H1 (cell line): ENCODE results near the gene COMT. TPM values are rescaled to one million over a fixed set of nuclear protein-coding genes. Genes with fewer than 3 reads are reported as not detected.

Experiments used
- CTCF ChIA-PET: fragments of 300-600 bp; sonication (Branson Sonifier 250); formaldehyde crosslinking; loops from one replicate; lab custom pipeline; 2021; ENCODE audit not compliant: partially characterized antibody; lab: Charles Lee
- POLR2A ChIA-PET: fragments of 300-600 bp; sonication (Branson Sonifier 250); formaldehyde crosslinking; loops from one replicate; lab custom pipeline; 2021; ENCODE audit warnings: inconsistent platforms; ENCODE audit not compliant: partially characterized antibody; lab: Charles Lee
- DNase-seq, 2 experiments: peaks; one replicate each; pipeline versions ENCODE4 v3.0.0 to v3.0.0-alpha.2; 2010 to 2022; ENCODE audit warnings: low spot score in 2 of 2, low read depth in 1 of 2, mixed read lengths in 1 of 2
- FAIRE-seq: peaks from 2 replicates; lab custom pipeline; 2011; peaks lifted over from hg19 to GRCh38; lab: Jason Lieb, UNC
- H2AFZ ChIP-seq: 2 replicates; pipeline ENCODE4 v1.8.1; 2012; ENCODE audit warnings: low read length, inconsistent platforms
- H2AK5ac ChIP-seq: 2 replicates; pipeline ENCODE4 v1.6.1; 2013; ENCODE audit warnings: low read depth, low read length
- H2BK120ac ChIP-seq: replicated peaks from 2 replicates; pipeline ENCODE3; 2013; ENCODE audit warnings: low read depth, low read length, inconsistent platforms
- H2BK12ac ChIP-seq: 2 replicates; pipeline ENCODE4 v1.6.1; 2013; ENCODE audit warnings: low read depth, low read length
- H2BK15ac ChIP-seq: 2 replicates; pipeline ENCODE4 v1.6.1; 2013; ENCODE audit warnings: low read length
- H2BK20ac ChIP-seq: 2 replicates; pipeline ENCODE4 v1.6.1; 2013; ENCODE audit warnings: low read length
- H2BK5ac ChIP-seq: 2 replicates; pipeline ENCODE4 v1.6.1; 2013; ENCODE audit warnings: low read depth, low read length
- H3K14ac ChIP-seq: 2 replicates; pipeline ENCODE4 v1.6.1; 2013; ENCODE audit warnings: inconsistent platforms; ENCODE audit not compliant: insufficient read length
- H3K18ac ChIP-seq: 2 replicates; pipeline ENCODE4 v1.6.1; 2013; ENCODE audit warnings: low read length; ENCODE audit errors: extremely low read depth
- H3K23ac ChIP-seq: 2 replicates; pipeline ENCODE4 v1.6.1; 2013; ENCODE audit warnings: inconsistent platforms; ENCODE audit not compliant: insufficient read length
- H3K23me2 ChIP-seq: 2 replicates; pipeline ENCODE4 v1.6.1; 2013; ENCODE audit warnings: low read depth, low read length
- H3K27ac ChIP-seq: 2 replicates; pipeline ENCODE4 v1.6.1; 2011; ENCODE audit warnings: low read depth, low read length, inconsistent platforms
- H3K27me3 ChIP-seq, 4 experiments: replicated peaks in 1 of 4; 1 replicate in 1 of 4; 2 replicates in 3 of 4; pipeline versions ENCODE4 v1.6.1 to v1.8.1; 2011 to 2013; ENCODE audit warnings: low read length in 3 of 4, mild to moderate bottlenecking in 3 of 4, inconsistent platforms in 2 of 4, mixed read lengths in 2 of 4, moderate library complexity in 1 of 4; ENCODE audit not compliant: control insufficient read depth in 3 of 4, insufficient read depth in 3 of 4; ENCODE audit errors: extremely low read depth in 1 of 4
- H3K36me3 ChIP-seq, 4 experiments: 2 replicates each; pipeline versions ENCODE4 v1.6.1 to v1.8.1; 2011 to 2013; ENCODE audit warnings: mild to moderate bottlenecking in 4 of 4, low read length in 3 of 4, moderate library complexity in 2 of 4, control low read depth in 1 of 4, inconsistent platforms in 1 of 4; ENCODE audit not compliant: insufficient read depth in 4 of 4, control insufficient read depth in 2 of 4
- H3K4ac ChIP-seq: replicated peaks from 2 replicates; pipeline ENCODE3; 2013; ENCODE audit warnings: low read length, low read depth, mixed read lengths, inconsistent platforms; ENCODE audit not compliant: insufficient read length
- H3K4me1 ChIP-seq, 4 experiments: replicated peaks in 1 of 4; 1 replicate in 1 of 4; 2 replicates in 3 of 4; pipeline versions ENCODE4 v1.6.1 to v1.8.1; 2011 to 2013; ENCODE audit warnings: low read length in 3 of 4, inconsistent platforms in 2 of 4, mixed read lengths in 1 of 4; ENCODE audit not compliant: insufficient read depth in 4 of 4, control insufficient read depth in 3 of 4
- H3K4me2 ChIP-seq, 2 experiments: 2 replicates each; pipeline versions ENCODE4 v1.6.1 to v1.8.1; 2011 to 2013; ENCODE audit warnings: low read depth in 2 of 2, low read length in 2 of 2, control low read depth in 1 of 2, inconsistent platforms in 1 of 2, mild to moderate bottlenecking in 1 of 2; ENCODE audit not compliant: insufficient read depth in 1 of 2
- H3K4me3 ChIP-seq, 4 experiments: fragments of 200-600, 300-600 bp in 1 of 4; sonication (generic), shearing (Covaris generic), sonication (Bioruptor Twin) in 1 of 4; 2 replicates each; pipeline versions ENCODE4 v1.5.1 to v1.8.1; 2011 to 2016; ENCODE audit warnings: low read length in 4 of 4, low read depth in 3 of 4, control low read depth in 2 of 4, inconsistent platforms in 2 of 4, mild to moderate bottlenecking in 2 of 4, mixed read lengths in 1 of 4, moderate library complexity in 1 of 4; ENCODE audit not compliant: insufficient read depth in 2 of 4; ENCODE audit errors: extremely low read depth in 1 of 4
- H3K56ac ChIP-seq: replicated peaks from 2 replicates; pipeline ENCODE3; 2013; ENCODE audit warnings: low read depth, mild to moderate bottlenecking, mixed read lengths, low read length, inconsistent platforms; ENCODE audit not compliant: insufficient read length
- H3K79me1 ChIP-seq: 2 replicates; pipeline ENCODE4 v1.6.1; 2013; ENCODE audit warnings: low read depth, low read length, control low read depth
- H3K79me2 ChIP-seq, 2 experiments: 2 replicates each; pipeline versions ENCODE4 v1.6.1 to v1.8.1; 2012 to 2013; ENCODE audit warnings: low read length in 2 of 2, mild to moderate bottlenecking in 2 of 2, inconsistent platforms in 1 of 2; ENCODE audit not compliant: insufficient read depth in 2 of 2, control insufficient read depth in 1 of 2
- H3K9ac ChIP-seq, 4 experiments: replicated peaks in 1 of 4; 1 replicate in 1 of 4; 2 replicates in 3 of 4; pipeline versions ENCODE4 v1.6.1 to v1.8.1; 2011 to 2013; ENCODE audit warnings: low read depth in 3 of 4, low read length in 3 of 4, control low read depth in 2 of 4, mild to moderate bottlenecking in 2 of 4, moderate library complexity in 2 of 4, inconsistent platforms in 1 of 4; ENCODE audit errors: extremely low read depth in 1 of 4
- H3K9me3 ChIP-seq, 2 experiments: 2 replicates each; pipeline versions ENCODE4 v1.6.1 to v1.8.1; 2012 to 2013; ENCODE audit warnings: mild to moderate bottlenecking in 2 of 2, moderate library complexity in 2 of 2, control low read depth in 1 of 2, inconsistent platforms in 1 of 2, low read depth in 1 of 2, low read length in 1 of 2, mixed read lengths in 1 of 2; ENCODE audit not compliant: insufficient read depth in 2 of 2
- H4K20me1 ChIP-seq, 2 experiments: replicated peaks in 1 of 2; 2 replicates each; pipeline versions ENCODE3 to v1.8.1; 2011 to 2013; ENCODE audit warnings: inconsistent platforms in 2 of 2, low read length in 2 of 2, mild to moderate bottlenecking in 1 of 2; ENCODE audit not compliant: insufficient read depth in 2 of 2, control insufficient read depth in 1 of 2
- H4K5ac ChIP-seq: 2 replicates; pipeline ENCODE4 v1.6.1; 2013; ENCODE audit warnings: low read length, low read depth, mixed read lengths, inconsistent platforms; ENCODE audit not compliant: insufficient read length
- H4K8ac ChIP-seq: 2 replicates; pipeline ENCODE4 v1.8.0; 2013; ENCODE audit warnings: mild to moderate bottlenecking, moderate library complexity, low read length, inconsistent platforms; ENCODE audit not compliant: insufficient read depth; ENCODE audit errors: extremely low read depth
- H4K91ac ChIP-seq: replicated peaks from 2 replicates; pipeline ENCODE3; 2013; ENCODE audit warnings: low read length, mixed read lengths, inconsistent platforms; ENCODE audit not compliant: insufficient read length
- WGBS, 2 experiments: shearing (Covaris generic) in 1 of 2; methylation state at CpG; one replicate each; pipeline versions ENCODE4 v1.1.6 to v1.1.7; 2013 to 2015; ENCODE audit warnings: low lambda C conversion rate in 2 of 2, mixed read lengths in 2 of 2, inconsistent platforms in 1 of 2, low coverage in 1 of 2, missing lambda C conversion rate in 1 of 2; ENCODE audit not compliant: insufficient replicate concordance in 2 of 2, insufficient coverage in 1 of 2, insufficient read length in 1 of 2; ENCODE audit errors: extremely low coverage in 1 of 2, missing lambda C conversion rate in 1 of 2; 5-methylcytosine and 5-hydroxymethylcytosine counted together
- polyA plus RNA-seq, 7 experiments: library from polyadenylated mRNA; depleted of rRNA in 3 of 7; stranded (reverse) in 5 of 7; unstranded in 2 of 7; fragments of >200 nt in 5 of 7; fragments of 200-250 nt in 2 of 7; gene quantifications; 1 replicate in 5 of 7; 2 replicates in 1 of 7; 4 replicates in 1 of 7; pipeline versions ENCODE4 v1.2.1 to v1.2.3, GENCODE V29; 2011 to 2013; ENCODE audit warnings: missing spikeins in 2 of 7, mixed read lengths in 2 of 7
- total RNA-seq: library from RNA; stranded (reverse); fragmentation: NEBNext Ultra II Directional; extraction: Animal tissue kit (Norgen Biotek cat#: 25700); gene quantifications from 2 replicates; pipeline ENCODE4 v1.2.1, GENCODE V29; 2021
- TF ChIP-seq, protein P1 (sequence below): IDR thresholded peaks from 2 replicates; pipeline ENCODE4 v1.6.1; 2012; ENCODE audit warnings: low read length, inconsistent platforms
- TF ChIP-seq, protein P2 (sequence below): IDR thresholded peaks from 2 replicates; pipeline ENCODE4 v1.6.1; 2012; ENCODE audit warnings: inconsistent platforms

COMT gene
- total and polyA plus RNA-seq, 2 of the 8 experiments (the other 6 are each of a cell fraction or from before 2014, with no cell fraction given) = 15.2 to 33.7 TPM

DNA sequence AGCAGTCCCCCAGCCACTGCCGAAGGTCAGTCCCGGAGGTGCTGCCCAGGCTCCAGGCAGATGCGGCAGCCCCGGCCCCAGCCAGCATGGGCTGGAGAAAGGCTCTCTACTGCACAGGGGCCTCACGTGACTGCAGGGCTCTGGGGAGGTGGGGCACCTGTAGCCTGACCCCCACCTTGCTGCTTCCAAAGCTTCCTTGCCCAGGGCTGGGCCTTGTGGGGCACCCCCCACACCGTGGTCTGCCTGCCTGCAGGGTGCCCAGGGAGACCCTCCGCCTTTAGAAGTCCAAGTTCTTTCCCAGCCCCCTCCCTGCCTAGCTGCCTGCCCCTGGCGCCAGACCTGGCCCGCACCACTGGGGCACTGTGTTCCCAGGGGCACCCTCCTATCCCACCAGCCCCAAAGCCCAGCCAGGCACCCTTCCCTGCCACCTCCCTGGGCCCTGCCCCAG lies 28.5 kb downstream of the COMT start:
- no peak overlapping the region for H3K56ac ChIP-seq

More for the DNA sequence above, 28.5 kb downstream of the COMT start:
- WGBS, 2 experiments = 79% methylated on average over 9 of the region's 9 CpGs; no CpG with 5 or more reads in 1 of the 2 experiments
- no peak for FAIRE-seq
- H3K23me2 ChIP-seq = no peaks in the 10 kb centered on the region; the same call in 1 of the 2 replicates
- TF ChIP-seq, protein P1, sequence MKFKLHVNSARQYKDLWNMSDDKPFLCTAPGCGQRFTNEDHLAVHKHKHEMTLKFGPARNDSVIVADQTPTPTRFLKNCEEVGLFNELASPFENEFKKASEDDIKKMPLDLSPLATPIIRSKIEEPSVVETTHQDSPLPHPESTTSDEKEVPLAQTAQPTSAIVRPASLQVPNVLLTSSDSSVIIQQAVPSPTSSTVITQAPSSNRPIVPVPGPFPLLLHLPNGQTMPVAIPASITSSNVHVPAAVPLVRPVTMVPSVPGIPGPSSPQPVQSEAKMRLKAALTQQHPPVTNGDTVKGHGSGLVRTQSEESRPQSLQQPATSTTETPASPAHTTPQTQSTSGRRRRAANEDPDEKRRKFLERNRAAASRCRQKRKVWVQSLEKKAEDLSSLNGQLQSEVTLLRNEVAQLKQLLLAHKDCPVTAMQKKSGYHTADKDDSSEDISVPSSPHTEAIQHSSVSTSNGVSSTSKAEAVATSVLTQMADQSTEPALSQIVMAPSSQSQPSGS = no peak
- TF ChIP-seq, protein P2, sequence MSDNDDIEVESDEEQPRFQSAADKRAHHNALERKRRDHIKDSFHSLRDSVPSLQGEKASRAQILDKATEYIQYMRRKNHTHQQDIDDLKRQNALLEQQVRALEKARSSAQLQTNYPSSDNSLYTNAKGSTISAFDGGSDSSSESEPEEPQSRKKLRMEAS = no peak
- H2BK120ac ChIP-seq = no peak overlapping the region
- no peak overlapping the region for H3K4me3 ChIP-seq
- no peaks in the 10 kb centered on the region for H3K27me3 ChIP-seq
- no peak overlapping the region; the same call in 1 of the 2 replicates for H3K18ac ChIP-seq
- no peak overlapping the region for H4K8ac ChIP-seq
- no peak for DNase-seq
- H4K5ac ChIP-seq = no peak overlapping the region
- H3K79me1 ChIP-seq = no peaks in the 10 kb centered on the region
- H2AK5ac ChIP-seq = no peak overlapping the region
- H3K4ac ChIP-seq = no peak overlapping the region
- no peak overlapping the region for H3K4me2 ChIP-seq
- H3K9me3 ChIP-seq = no peaks in the 10 kb centered on the region
- no peak overlapping the region for H3K14ac ChIP-seq
- ChIA-PET POLR2A (interaction anchor here (0.6 to 4.2 kb wide), 8 partner anchors 8 to 156 kb away, joined by 3 to 17 read pairs (median 4); partner anchors contain the start of gene TRMT2A), CTCF (interaction anchor here (0.7 to 16.2 kb wide), 18 partner anchors 10 to 249 kb away, joined by 3 to 369 read pairs (median 6); no protein-coding TSS in a partner anchor)
- no peak overlapping the region for H3K9ac ChIP-seq
- H2BK20ac ChIP-seq = no peak overlapping the region
- no peak overlapping the region; the same call in 1 of the 2 replicates for H2BK5ac ChIP-seq
- H3K4me1 ChIP-seq = peaks cover 3 to 5% (median 4%) of the 10 kb centered on the region in 4 experiments; a peak in 6 of 7 replicates
- no peak overlapping the region for H4K91ac ChIP-seq
- peaks cover 8 to 24% (median 12%) of the 10 kb centered on the region in 4 experiments; a peak in 6 of 8 replicates for H3K36me3 ChIP-seq
- no peaks in the 10 kb centered on the region for H3K79me2 ChIP-seq
- H3K27ac ChIP-seq = no peak overlapping the region
- no peak overlapping the region for H3K23ac ChIP-seq
- no peak overlapping the region for H2BK12ac ChIP-seq
- H2BK15ac ChIP-seq = no peak overlapping the region
- no peak overlapping the region for H2AFZ ChIP-seq
- H4K20me1 ChIP-seq = peaks cover 6 to 10% of the 10 kb centered on the region in 2 experiments
